GM23338 (cell line): ENCODE results near the gene EP400. TPM values are rescaled to one million over a fixed set of nuclear protein-coding genes. Genes with fewer than 3 reads are reported as not detected.

Experiments
- ATAC-seq: fragments of 200-7000 bp; cut with Tn5 transposase; 3 replicates; pipeline ENCODE4 v1.9.1; 2020
- DNase-seq: peaks from one replicate; pipeline ENCODE4 v3.0.0-alpha.2; 2015; ENCODE audit warnings: low spot score
- H2AFZ ChIP-seq: fragments of 200-600 bp; sonication (generic); 2 replicates; pipeline ENCODE4 v1.8.0; 2016; ENCODE audit warnings: antibody characterized with exemption, mild to moderate bottlenecking, moderate library complexity
- H3F3A ChIP-seq: fragments of 200-600 bp; sonication (generic); replicated peaks from 2 replicates; pipeline ENCODE4 v1.8.0; 2017; ENCODE audit warnings: antibody characterized with exemption, mixed run types, low read depth
- H3K27ac ChIP-seq: fragments of 200-600 bp; sonication (generic); 2 replicates; pipeline ENCODE4 v1.6.1; 2016; ENCODE audit warnings: low read depth
- H3K27me3 ChIP-seq: fragments of 200-600 bp; sonication (generic); 2 replicates; pipeline ENCODE4 v1.8.0; 2016; ENCODE audit warnings: mild to moderate bottlenecking, mixed run types, moderate library complexity; ENCODE audit not compliant: insufficient read depth
- H3K36me3 ChIP-seq: fragments of 200-600 bp; sonication (generic); 2 replicates; pipeline ENCODE4 v1.8.0; 2016; ENCODE audit warnings: mild to moderate bottlenecking; ENCODE audit not compliant: insufficient read depth
- H3K4me1 ChIP-seq: fragments of 200-600 bp; sonication (generic); 2 replicates; pipeline ENCODE4 v1.8.0; 2016; ENCODE audit warnings: mild to moderate bottlenecking, moderate library complexity; ENCODE audit not compliant: insufficient read depth
- H3K4me2 ChIP-seq: fragments of 200-600 bp; sonication (generic); 2 replicates; pipeline ENCODE4 v1.7.1; 2017; ENCODE audit warnings: mixed run types
- H3K4me3 ChIP-seq: fragments of 200-600 bp; sonication (generic); 2 replicates; pipeline ENCODE4 v1.6.1; 2016; ENCODE audit warnings: mixed run types
- H3K79me2 ChIP-seq: fragments of 200-600 bp; sonication (generic); replicated peaks from 2 replicates; pipeline ENCODE4 v1.8.0; 2017; ENCODE audit warnings: mild to moderate bottlenecking; ENCODE audit not compliant: insufficient read depth
- H3K9me2 ChIP-seq: fragments of 200-600 bp; sonication (generic); 2 replicates; pipeline ENCODE4 v1.8.0; 2017; ENCODE audit not compliant: insufficient read depth
- H4K20me1 ChIP-seq: fragments of 200-600 bp; sonication (generic); replicated peaks from 2 replicates; pipeline ENCODE4 v1.8.0; 2017; ENCODE audit warnings: mild to moderate bottlenecking; ENCODE audit not compliant: insufficient read depth
- H3K27ac Mint-ChIP-seq: 2 replicates; pipeline ENCODE4 v1.8.0; 2020; ENCODE audit warnings: inconsistent platforms, mild to moderate bottlenecking, moderate library complexity, mixed read lengths
- H3K27me3 Mint-ChIP-seq: 3 replicates; pipeline ENCODE4 v1.8.0; 2022; ENCODE audit warnings: low read depth, mild to moderate bottlenecking, moderate library complexity, mixed read lengths, inconsistent platforms; ENCODE audit not compliant: insufficient read depth, poor library complexity
- H3K36me3 Mint-ChIP-seq: 3 replicates; pipeline ENCODE4 v1.8.0; 2021; ENCODE audit warnings: low read depth, mild to moderate bottlenecking, inconsistent platforms, moderate library complexity, mixed read lengths
- H3K4me1 Mint-ChIP-seq: 3 replicates; pipeline ENCODE4 v1.8.0; 2020; ENCODE audit warnings: mild to moderate bottlenecking, inconsistent platforms, mixed read lengths
- H3K4me3 Mint-ChIP-seq: 3 replicates; pipeline ENCODE4 v1.8.0; 2021; ENCODE audit warnings: moderate library complexity, mild to moderate bottlenecking, inconsistent platforms, mixed read lengths
- H3K9me3 Mint-ChIP-seq: 3 replicates; pipeline ENCODE4 v1.8.0; 2020; ENCODE audit warnings: moderate library complexity, mild to moderate bottlenecking, inconsistent platforms, mixed read lengths
- CREB1 ChIP-seq: fragments of 250-450 bp; sonication (Bioruptor Pico); IDR thresholded peaks from 2 replicates; pipeline ENCODE4 v1.5.0; 2020; ENCODE audit warnings: low read depth, mild to moderate bottlenecking, moderate library complexity
- ETS1 ChIP-seq: IDR thresholded peaks from 2 replicates; pipeline ENCODE4 v1.6.1; 2016; ENCODE audit warnings: antibody characterized with exemption
- EZH2 ChIP-seq: fragments of 200-600 bp; sonication (generic); IDR thresholded peaks from one replicate; pipeline ENCODE4 v1.8.0; 2017; ENCODE audit warnings: antibody characterized with exemption, mild to moderate bottlenecking, low read depth; ENCODE audit not compliant: unreplicated experiment
- EZH2phosphoT487 ChIP-seq: fragments of 200-600 bp; sonication (generic); IDR thresholded peaks from one replicate; pipeline ENCODE4 v1.8.1; 2018; ENCODE audit warnings: antibody characterized with exemption; ENCODE audit not compliant: unreplicated experiment
- JUNB ChIP-seq: IDR thresholded peaks from one replicate; pipeline ENCODE4 v1.6.1; 2016; ENCODE audit warnings: antibody characterized with exemption; ENCODE audit not compliant: unreplicated experiment
- NANOG ChIP-seq: IDR thresholded peaks from 2 replicates; pipeline ENCODE4 v1.6.1; 2016; ENCODE audit warnings: antibody characterized with exemption, borderline replicate concordance
- POLR2AphosphoS5 ChIP-seq: IDR thresholded peaks from 2 replicates; pipeline ENCODE4 v1.6.1; 2016; ENCODE audit warnings: antibody characterized with exemption, low read depth
- REST ChIP-seq: IDR thresholded peaks from one replicate; pipeline ENCODE4 v1.6.1; 2018; ENCODE audit warnings: antibody characterized with exemption; ENCODE audit not compliant: unreplicated experiment
- STAT1 ChIP-seq: IDR thresholded peaks from one replicate; pipeline ENCODE4 v1.6.1; 2016; ENCODE audit warnings: antibody characterized with exemption; ENCODE audit not compliant: unreplicated experiment
- ZNF114 ChIP-seq: fragments of 250-450 bp; sonication (Bioruptor Pico); IDR thresholded peaks from 2 replicates; pipeline ENCODE4 v1.5.0; 2020; ENCODE audit warnings: mild to moderate bottlenecking, moderate library complexity
- ZNF331 ChIP-seq: fragments of 250-450 bp; sonication (Bioruptor Pico); IDR thresholded peaks from 2 replicates; pipeline ENCODE4 v1.5.0; 2020; ENCODE audit warnings: low read depth, mild to moderate bottlenecking, moderate library complexity
- polyA plus RNA-seq: library from polyadenylated mRNA; unstranded; fragments of >200 nt; fragmentation: Nextera tagmentation; extraction: Ambion mirVana; gene quantifications from 2 replicates; pipeline ENCODE4 v1.2.1, GENCODE V29; 2016
- total RNA-seq: library from RNA; depleted of rRNA; stranded (reverse); fragments of >200 nt; shearing (Covaris generic); gene quantifications from 2 replicates; pipeline ENCODE4 v1.2.3, GENCODE V29; 2014
- TF ChIP-seq, protein P1 (sequence below): fragments of 250-450 bp; sonication (Bioruptor Pico); IDR thresholded peaks from 2 replicates; pipeline ENCODE4 v1.5.0; 2020; ENCODE audit warnings: mild to moderate bottlenecking, moderate library complexity
- TF ChIP-seq, protein P2 (sequence below), 2 experiments: fragments of 200-600 bp in 1 of 2; sonication (generic) in 1 of 2; conservative IDR thresholded peaks; 2 replicates each; pipeline versions ENCODE4 v1.5.1 to v1.6.1; 2016 to 2017; ENCODE audit warnings: antibody characterized with exemption in 2 of 2, low read depth in 2 of 2, mild to moderate bottlenecking in 2 of 2, moderate library complexity in 1 of 2

The EP400 gene
- total and polyA plus RNA-seq, 2 experiments from 2014 or later: 26.3 to 57.2 TPM

DNA sequence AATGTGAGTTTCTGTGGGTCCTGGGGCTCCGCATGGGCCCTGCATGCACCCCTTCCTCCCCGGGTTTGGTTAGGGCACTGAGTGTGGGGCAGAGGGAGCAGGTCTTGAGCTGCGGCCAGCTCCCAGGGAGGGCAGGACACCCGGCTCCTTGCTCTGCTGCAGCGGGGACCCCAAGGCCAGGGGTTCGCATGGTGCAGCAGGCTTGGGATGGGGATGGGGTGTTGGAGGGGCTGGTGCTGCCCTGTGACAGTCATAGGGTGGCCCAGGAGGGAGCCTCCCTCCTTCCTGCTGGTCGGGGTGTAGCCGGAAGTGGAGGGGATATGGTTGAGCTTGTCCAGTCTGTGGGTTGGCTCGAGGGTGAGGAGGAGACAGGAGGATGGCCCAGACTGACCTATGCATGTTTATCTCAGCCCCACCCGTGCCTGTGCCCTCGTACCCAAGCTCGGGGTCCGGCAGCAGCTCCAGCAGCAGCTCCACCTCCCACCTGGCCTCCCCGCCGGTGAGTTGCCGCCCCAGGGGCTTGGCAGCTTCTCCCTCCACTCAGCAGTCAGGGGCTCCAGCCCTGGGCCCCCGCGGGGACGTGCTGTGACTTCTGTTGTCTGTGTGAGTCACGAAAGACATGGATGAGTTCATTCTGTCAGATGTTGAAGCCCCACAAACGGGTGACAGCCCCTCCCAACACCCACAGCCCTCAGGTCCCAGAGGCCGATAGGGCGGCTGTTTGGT is 39.3 kb upstream of the EP400 start:
- Mint-ChIP-seq H3K36me3 (peaks cover 30% of the 10 kb centered on the region), H3K27ac (no peak overlapping the region), H3K9me3 (no peaks in the 10 kb centered on the region), H3K27me3 (peaks cover 8% of the 10 kb centered on the region), H3K4me3 (no peak overlapping the region), H3K4me1 (no peaks in the 10 kb centered on the region; the same call in 1 of the 3 replicates)
- no peak overlapping the region for H2AFZ ChIP-seq
- no peak overlapping the region for H3K4me3 ChIP-seq
- H3K9me2 ChIP-seq: no peaks in the 10 kb centered on the region
- no peak for ATAC-seq
- H3K36me3 ChIP-seq: no peaks in the 10 kb centered on the region
- 0 out of 2 replicates have a peak, but pooled peaks cover 8% of the 10 kb centered on the region for H3F3A ChIP-seq
- no peak for DNase-seq
- TF ChIP-seq, protein P1, sequence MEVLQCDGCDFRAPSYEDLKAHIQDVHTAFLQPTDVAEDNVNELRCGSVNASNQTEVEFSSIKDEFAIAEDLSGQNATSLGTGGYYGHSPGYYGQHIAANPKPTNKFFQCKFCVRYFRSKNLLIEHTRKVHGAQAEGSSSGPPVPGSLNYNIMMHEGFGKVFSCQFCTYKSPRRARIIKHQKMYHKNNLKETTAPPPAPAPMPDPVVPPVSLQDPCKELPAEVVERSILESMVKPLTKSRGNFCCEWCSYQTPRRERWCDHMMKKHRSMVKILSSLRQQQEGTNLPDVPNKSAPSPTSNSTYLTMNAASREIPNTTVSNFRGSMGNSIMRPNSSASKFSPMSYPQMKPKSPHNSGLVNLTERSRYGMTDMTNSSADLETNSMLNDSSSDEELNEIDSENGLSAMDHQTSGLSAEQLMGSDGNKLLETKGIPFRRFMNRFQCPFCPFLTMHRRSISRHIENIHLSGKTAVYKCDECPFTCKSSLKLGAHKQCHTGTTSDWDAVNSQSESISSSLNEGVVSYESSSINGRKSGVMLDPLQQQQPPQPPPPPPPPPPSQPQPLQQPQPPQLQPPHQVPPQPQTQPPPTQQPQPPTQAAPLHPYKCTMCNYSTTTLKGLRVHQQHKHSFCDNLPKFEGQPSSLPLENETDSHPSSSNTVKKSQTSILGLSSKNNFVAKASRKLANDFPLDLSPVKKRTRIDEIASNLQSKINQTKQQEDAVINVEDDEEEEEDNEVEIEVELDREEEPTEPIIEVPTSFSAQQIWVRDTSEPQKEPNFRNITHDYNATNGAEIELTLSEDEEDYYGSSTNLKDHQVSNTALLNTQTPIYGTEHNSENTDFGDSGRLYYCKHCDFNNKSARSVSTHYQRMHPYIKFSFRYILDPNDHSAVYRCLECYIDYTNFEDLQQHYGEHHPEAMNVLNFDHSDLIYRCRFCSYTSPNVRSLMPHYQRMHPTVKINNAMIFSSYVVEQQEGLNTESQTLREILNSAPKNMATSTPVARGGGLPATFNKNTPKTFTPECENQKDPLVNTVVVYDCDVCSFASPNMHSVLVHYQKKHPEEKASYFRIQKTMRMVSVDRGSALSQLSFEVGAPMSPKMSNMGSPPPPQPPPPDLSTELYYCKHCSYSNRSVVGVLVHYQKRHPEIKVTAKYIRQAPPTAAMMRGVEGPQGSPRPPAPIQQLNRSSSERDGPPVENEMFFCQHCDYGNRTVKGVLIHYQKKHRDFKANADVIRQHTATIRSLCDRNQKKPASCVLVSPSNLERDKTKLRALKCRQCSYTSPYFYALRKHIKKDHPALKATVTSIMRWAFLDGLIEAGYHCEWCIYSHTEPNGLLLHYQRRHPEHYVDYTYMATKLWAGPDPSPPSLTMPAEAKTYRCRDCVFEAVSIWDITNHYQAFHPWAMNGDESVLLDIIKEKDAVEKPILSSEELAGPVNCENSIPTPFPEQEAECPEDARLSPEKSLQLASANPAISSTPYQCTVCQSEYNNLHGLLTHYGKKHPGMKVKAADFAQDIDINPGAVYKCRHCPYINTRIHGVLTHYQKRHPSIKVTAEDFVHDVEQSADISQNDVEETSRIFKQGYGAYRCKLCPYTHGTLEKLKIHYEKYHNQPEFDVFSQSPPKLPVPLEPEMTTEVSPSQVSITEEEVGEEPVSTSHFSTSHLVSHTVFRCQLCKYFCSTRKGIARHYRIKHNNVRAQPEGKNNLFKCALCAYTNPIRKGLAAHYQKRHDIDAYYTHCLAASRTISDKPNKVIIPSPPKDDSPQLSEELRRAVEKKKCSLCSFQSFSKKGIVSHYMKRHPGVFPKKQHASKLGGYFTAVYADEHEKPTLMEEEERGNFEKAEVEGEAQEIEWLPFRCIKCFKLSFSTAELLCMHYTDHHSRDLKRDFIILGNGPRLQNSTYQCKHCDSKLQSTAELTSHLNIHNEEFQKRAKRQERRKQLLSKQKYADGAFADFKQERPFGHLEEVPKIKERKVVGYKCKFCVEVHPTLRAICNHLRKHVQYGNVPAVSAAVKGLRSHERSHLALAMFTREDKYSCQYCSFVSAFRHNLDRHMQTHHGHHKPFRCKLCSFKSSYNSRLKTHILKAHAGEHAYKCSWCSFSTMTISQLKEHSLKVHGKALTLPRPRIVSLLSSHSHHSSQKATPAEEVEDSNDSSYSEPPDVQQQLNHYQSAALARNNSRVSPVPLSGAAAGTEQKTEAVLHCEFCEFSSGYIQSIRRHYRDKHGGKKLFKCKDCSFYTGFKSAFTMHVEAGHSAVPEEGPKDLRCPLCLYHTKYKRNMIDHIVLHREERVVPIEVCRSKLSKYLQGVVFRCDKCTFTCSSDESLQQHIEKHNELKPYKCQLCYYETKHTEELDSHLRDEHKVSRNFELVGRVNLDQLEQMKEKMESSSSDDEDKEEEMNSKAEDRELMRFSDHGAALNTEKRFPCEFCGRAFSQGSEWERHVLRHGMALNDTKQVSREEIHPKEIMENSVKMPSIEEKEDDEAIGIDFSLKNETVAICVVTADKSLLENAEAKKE: no peak
- TF ChIP-seq REST (no peak), POLR2AphosphoS5 (no peak), ZNF114 (CRISPR knock-in tag) (no peak), STAT1 (no peak), EZH2 (no peak), JUNB (no peak), ETS1 (no peak), NANOG (no peak), CREB1 (no peak), ZNF331 (CRISPR knock-in tag) (no peak), EZH2phosphoT487 (no peak)
- TF ChIP-seq, protein P2, sequence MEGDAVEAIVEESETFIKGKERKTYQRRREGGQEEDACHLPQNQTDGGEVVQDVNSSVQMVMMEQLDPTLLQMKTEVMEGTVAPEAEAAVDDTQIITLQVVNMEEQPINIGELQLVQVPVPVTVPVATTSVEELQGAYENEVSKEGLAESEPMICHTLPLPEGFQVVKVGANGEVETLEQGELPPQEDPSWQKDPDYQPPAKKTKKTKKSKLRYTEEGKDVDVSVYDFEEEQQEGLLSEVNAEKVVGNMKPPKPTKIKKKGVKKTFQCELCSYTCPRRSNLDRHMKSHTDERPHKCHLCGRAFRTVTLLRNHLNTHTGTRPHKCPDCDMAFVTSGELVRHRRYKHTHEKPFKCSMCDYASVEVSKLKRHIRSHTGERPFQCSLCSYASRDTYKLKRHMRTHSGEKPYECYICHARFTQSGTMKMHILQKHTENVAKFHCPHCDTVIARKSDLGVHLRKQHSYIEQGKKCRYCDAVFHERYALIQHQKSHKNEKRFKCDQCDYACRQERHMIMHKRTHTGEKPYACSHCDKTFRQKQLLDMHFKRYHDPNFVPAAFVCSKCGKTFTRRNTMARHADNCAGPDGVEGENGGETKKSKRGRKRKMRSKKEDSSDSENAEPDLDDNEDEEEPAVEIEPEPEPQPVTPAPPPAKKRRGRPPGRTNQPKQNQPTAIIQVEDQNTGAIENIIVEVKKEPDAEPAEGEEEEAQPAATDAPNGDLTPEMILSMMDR (conservative IDR thresholded peaks at IDR 0.05; ENCODE audit: low read depth in 2 of 2): no peak
- no peak overlapping the region for H3K4me2 ChIP-seq
- no peaks in the 10 kb centered on the region for H3K27me3 ChIP-seq
- H3K27ac ChIP-seq: no peak overlapping the region
- H3K4me1 ChIP-seq: no peaks in the 10 kb centered on the region
- H4K20me1 ChIP-seq: peaks cover 8% of the 10 kb centered on the region; the same call in 1 of the 2 replicates
- no peaks in the 10 kb centered on the region for H3K79me2 ChIP-seq
